Measurements from ENCODE around the gene CCNO.

DNA sequence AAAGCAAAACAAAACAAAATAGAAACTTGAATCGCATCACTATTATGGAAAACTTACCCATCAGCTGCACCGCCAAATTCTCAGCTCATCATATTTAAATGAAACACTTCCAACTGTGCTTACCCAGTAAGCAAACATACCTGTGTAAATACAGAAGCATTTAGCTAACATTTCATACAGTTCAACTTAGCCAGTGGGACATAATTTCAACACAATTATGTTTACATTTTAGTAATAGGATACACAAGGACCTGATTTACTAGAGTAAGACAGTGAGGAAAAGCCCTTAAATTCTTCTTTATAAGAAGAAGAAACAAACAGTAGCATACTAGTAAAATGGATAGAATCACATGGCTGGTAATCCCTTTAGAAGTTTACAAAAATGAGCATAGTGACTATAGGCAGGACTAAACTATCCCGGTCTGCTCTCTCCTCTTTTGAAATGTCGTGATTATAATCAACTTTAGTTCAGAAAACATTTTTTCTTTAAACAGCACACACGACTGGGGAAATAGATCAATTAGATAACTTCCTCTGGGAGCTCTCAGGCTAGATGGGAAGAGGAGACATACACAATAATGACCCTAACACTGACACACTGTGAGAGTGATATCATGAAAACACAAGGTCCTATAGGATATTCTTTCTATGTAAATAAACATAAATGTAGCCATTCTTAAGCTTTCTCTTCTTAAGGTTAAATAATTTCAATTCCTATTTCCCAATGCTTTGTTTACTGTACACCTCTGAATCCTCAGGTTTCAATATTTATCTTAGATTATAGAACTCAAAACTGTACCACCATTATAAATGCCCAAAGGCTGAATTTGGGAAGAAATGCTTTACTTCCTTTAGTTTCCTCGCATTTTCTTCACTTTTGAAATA, 44.5 kb downstream of the CCNO start:
- no peak for TF ChIP-seq POLR2A (IDR thresholded peaks at IDR 0.05)
- TF ChIP-seq, protein P1, sequence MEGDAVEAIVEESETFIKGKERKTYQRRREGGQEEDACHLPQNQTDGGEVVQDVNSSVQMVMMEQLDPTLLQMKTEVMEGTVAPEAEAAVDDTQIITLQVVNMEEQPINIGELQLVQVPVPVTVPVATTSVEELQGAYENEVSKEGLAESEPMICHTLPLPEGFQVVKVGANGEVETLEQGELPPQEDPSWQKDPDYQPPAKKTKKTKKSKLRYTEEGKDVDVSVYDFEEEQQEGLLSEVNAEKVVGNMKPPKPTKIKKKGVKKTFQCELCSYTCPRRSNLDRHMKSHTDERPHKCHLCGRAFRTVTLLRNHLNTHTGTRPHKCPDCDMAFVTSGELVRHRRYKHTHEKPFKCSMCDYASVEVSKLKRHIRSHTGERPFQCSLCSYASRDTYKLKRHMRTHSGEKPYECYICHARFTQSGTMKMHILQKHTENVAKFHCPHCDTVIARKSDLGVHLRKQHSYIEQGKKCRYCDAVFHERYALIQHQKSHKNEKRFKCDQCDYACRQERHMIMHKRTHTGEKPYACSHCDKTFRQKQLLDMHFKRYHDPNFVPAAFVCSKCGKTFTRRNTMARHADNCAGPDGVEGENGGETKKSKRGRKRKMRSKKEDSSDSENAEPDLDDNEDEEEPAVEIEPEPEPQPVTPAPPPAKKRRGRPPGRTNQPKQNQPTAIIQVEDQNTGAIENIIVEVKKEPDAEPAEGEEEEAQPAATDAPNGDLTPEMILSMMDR (IDR thresholded peaks at IDR 0.05) = no peak

Data from body of pancreas (tissue), 4 donors.